ENCODE results near the gene APP. TPM values are rescaled to one million over a fixed set of nuclear protein-coding genes. Genes with fewer than 3 reads are reported as not detected.

The APP gene
- total RNA-seq, 4 donors from 2014 or later: 209 to 297 (median 240) TPM

GRCh38 chr21:25913479-25913878, 257.1 kb downstream of the APP start:
- H3K4me3 ChIP-seq: no peak overlapping the region
- no peak overlapping the region for H3K27ac ChIP-seq
- no peak for DNase-seq
- no peaks in the 10 kb centered on the region for H3K9me3 ChIP-seq
- TF ChIP-seq CTCF (IDR thresholded peaks at IDR 0.05): no peak
- TF ChIP-seq POLR2A (IDR thresholded peaks at IDR 0.05): no peak
- no peaks in the 10 kb centered on the region for H3K36me3 ChIP-seq
- peaks cover 0 to 12% (median 0%) of the 10 kb centered on the region in 4 donors for H3K4me1 ChIP-seq
- H3K27me3 ChIP-seq: no peaks in the 10 kb centered on the region

GRCh38 chr21:25912402-25912746, 258.2 kb downstream of the APP start:
- no peak for DNase-seq
- Histone ChIP-seq H3K4me3 (peak overlapping the region in 1 of 4 donors; percentile 8), H3K27me3 (no peaks in the 10 kb centered on the region), H3K27ac (peak overlapping the region in 1 of 4 donors; percentile 22), H3K4me1 (peaks cover 0 to 12% (median 0%) of the 10 kb centered on the region in 4 donors), H3K9me3 (no peaks in the 10 kb centered on the region), H3K36me3 (no peaks in the 10 kb centered on the region)
- no peak for TF ChIP-seq POLR2A (IDR thresholded peaks at IDR 0.05)
- no peak for TF ChIP-seq CTCF (IDR thresholded peaks at IDR 0.05)

GRCh38 chr21:25911730-25912401, 258.7 kb downstream of the APP start:
- TF ChIP-seq POLR2A (IDR thresholded peaks at IDR 0.05) (no peak), CTCF (IDR thresholded peaks at IDR 0.05) (no peak)
- no peaks in the 10 kb centered on the region for H3K36me3 ChIP-seq
- H3K27me3 ChIP-seq: no peaks in the 10 kb centered on the region
- H3K4me3 ChIP-seq: peak overlapping the region in 1 of 4 donors; percentile 8
- H3K9me3 ChIP-seq: no peaks in the 10 kb centered on the region
- peak overlapping the region in 1 of 4 donors; percentile 22 for H3K27ac ChIP-seq
- DNase-seq: peak in 2 of 3 donors; percentile 56 to 67
- peaks cover 0 to 15% (median 0%) of the 10 kb centered on the region in 4 donors for H3K4me1 ChIP-seq

- H3K4me1 ChIP-seq: peaks cover 0 to 23% (median 0%) of the 10 kb centered on the region in 4 donors
- H3K27ac ChIP-seq: no peak overlapping the region
- TF ChIP-seq CTCF (IDR thresholded peaks at IDR 0.05) (no peak), POLR2A (IDR thresholded peaks at IDR 0.05) (no peak)
These were observed 259.8 kb downstream of the APP start for GRCh38 chr21:25910809-25911208.

GRCh38 chr21:25909341-25909740, 261.2 kb downstream of the APP start:
- no peaks in the 10 kb centered on the region for H3K36me3 ChIP-seq
- TF ChIP-seq CTCF (IDR thresholded peaks at IDR 0.05) (no peak), POLR2A (IDR thresholded peaks at IDR 0.05) (no peak)
- H3K4me3 ChIP-seq: no peak overlapping the region
- H3K4me1 ChIP-seq: peaks cover 0 to 23% (median 0%) of the 10 kb centered on the region in 4 donors
- no peaks in the 10 kb centered on the region for H3K9me3 ChIP-seq
- H3K27me3 ChIP-seq: no peaks in the 10 kb centered on the region
- H3K27ac ChIP-seq: no peak overlapping the region
- no peak for DNase-seq

More at GRCh38 chr21:25910809-25911208, 259.8 kb downstream of the APP start:
- no peak overlapping the region for H3K4me3 ChIP-seq
- no peaks in the 10 kb centered on the region for H3K9me3 ChIP-seq
- no peaks in the 10 kb centered on the region for H3K36me3 ChIP-seq
- no peak for DNase-seq
- H3K27me3 ChIP-seq: no peaks in the 10 kb centered on the region
